SU-DHL-6 (cell line): ENCODE data around the gene PLIN3.

Source experiments
- CTCF ChIP-seq: fragments of 200-600 bp; sonication (generic); IDR thresholded peaks from one replicate; pipeline ENCODE4 v1.5.1; 2017; ENCODE audit warnings: antibody characterized with exemption, mild to moderate bottlenecking, low read length, moderate library complexity; ENCODE audit not compliant: insufficient read depth, poor library complexity, severe bottlenecking
- EZH2phosphoT487 ChIP-seq: fragments of 200-600 bp; sonication (generic), shearing (Covaris generic); conservative IDR thresholded peaks from 2 replicates; pipeline ENCODE4 v1.6.1; 2018; ENCODE audit warnings: mild to moderate bottlenecking, antibody characterized with exemption, low read length, moderate library complexity, mixed read lengths

- TF ChIP-seq CTCF, result no peak
- no peak for TF ChIP-seq EZH2phosphoT487
Observed at GRCh38 chr19:4891066-4891465, 23.6 kb upstream of the PLIN3 start.
